Activated CD4-positive, alpha-beta T cell treated with anti-CD3 and anti-CD28 coated beads, Interleukin-2, amount 50 U/mL, for 24 hours (primary cell): ENCODE results near the gene IMPA2.
"Not testable (repeated sequence)": the region's sequence is repeated elsewhere in the genome, so short reads cannot be mapped to it uniquely, and the experiment has no call there.

Experiments
- DNase-seq, 2 donors: peaks; one replicate each; pipeline ENCODE4 v3.0.0-alpha.2; 2020; ENCODE audit warnings: low read depth in 1 of 2, low spot score in 1 of 2

IMPA2 gene

DNA sequence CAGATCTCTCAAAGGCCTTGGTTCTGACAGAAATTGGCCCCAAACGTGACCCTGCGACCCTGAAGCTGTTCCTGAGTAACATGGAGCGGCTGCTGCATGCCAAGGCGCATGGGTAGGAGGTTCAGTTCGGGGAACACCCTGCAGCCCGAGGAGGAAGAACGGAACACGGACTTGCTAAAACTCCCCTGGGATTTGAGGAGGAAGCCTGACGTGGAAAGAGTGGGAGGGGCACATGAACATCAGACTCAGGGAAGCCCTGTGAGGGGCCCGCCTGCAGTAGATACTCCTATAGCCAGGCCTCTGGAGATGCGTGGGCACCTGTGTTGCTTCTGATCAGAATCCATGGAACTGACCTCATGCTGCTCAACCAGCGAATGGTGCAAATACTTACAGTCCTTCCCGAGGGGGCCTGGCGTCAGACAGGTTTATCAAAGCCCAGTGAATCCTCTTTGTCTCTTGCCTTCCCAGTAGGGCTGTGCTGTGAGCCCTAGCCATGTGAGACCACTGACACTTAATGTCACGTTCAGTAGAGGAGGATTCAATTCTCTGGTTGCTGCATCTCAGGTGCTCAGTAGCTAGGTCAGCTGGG is 46.8 kb downstream of the IMPA2 start:
- DNase-seq: no peak

DNA sequence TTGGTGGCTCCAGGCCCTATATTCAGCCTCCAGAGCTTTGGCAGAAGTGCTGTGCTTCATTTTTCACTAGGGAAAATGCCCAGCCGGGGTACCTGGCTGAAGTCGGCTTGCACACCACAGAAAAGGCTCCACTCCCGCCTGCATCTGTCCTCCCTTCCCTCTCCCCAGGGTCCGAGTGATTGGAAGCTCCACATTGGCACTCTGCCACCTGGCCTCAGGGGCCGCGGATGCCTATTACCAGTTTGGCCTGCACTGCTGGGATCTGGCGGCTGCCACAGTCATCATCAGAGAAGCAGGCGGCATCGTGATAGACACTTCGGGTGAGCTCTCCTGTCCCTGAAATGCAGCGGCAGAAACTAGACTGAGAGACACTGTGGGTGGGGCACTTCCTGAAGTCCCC is 47.4 kb downstream of the IMPA2 start:
- no peak for DNase-seq

DNA sequence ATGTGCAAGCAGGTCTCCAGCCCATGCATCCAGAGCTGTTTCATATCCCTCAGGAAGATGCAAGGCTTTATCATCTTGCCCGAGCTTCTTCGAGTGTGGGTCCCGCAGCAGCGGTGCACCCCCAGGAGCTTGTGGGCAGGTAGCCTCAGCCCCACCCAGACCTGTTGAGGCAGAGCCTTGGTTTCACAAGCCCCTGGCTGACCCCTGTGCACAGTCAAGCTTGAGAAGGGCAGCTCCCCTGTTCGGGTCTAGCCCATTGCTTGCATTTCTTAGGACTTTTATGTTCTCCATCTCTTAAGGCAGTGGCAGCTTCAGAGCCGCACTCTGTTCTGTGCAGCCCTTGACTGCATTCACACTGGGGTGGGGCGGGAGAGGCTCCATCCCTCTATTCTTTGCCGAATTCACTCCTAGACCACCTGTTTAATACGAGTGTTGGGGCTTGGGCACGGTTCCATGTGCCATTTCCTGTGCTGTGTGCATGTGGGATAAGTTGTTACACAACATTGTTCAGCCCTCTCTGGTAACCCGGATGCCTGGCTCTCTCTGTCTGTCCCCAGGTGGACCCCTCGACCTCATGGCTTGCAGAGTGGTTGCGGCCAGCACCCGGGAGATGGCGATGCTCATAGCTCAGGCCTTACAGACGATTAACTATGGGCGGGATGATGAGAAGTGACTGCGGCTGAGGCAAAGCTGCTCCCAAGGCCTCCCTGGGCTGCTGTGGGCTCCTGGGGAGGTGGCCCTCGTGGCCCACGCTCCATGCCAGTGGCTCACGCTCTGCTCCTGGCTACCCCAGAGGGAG is 48.7 kb downstream of the IMPA2 start:
- DNase-seq: no peak

DNA sequence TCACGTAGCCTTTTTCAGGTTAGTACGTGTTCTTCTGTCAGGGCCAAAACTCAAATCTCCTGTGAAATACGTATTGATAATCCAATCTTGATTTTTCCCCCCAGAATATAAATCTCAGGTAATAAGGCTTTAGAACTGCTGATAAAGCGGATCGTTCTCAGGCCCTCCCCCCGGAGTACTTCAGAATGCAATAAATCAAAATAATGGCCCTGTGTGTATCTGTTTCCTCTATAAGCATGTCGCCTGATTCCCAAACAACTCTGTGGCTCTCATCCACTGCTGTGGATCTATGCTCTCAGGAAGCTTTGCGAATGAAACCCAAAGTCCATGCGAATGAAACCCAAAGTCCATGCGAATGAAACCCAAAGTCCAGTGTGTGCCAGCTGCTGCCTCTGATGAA is 49.4 kb downstream of the IMPA2 start:
- DNase-seq: no peak

DNA sequence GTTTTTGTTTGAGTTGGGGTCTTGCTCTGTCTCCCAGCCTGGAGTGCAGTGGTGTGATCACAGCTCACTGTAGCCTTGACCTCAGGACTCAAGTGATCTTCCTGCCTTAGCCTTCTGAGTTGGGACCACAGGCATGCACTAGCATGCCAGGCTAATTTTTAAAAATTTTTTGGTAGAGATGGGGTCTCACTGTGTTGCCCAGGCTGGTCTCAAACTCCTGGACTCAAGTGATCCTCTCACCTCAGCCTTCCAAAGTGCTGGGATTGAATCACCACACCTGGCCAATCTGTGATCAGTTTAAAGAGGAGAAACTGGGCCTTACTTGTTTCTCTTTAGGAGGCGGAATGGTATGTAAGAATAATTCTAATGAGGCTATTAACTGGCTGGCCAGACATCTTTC is 49.9 kb downstream of the IMPA2 start:
- DNase-seq: no peak

DNA sequence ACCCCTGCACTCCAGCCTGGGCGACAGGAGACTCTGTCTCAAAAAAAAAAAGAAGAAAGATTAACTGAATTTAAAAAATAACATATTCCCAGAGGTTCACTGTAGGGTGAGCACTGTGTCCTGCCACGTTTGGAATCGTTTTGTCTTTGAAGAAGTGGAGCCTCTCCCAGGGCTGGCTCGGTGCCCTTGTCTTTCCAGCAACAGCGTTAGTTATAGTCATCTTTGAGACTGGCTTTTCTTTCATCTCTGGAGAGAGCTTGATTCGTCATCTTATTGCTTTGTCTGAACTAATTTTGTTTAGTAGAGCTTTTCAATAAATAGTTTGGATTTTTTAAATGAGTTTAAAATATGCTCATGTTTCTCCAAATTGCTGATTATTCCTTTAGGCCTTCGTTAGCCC is 50.5 kb downstream of the IMPA2 start:
- no peak for DNase-seq

DNA sequence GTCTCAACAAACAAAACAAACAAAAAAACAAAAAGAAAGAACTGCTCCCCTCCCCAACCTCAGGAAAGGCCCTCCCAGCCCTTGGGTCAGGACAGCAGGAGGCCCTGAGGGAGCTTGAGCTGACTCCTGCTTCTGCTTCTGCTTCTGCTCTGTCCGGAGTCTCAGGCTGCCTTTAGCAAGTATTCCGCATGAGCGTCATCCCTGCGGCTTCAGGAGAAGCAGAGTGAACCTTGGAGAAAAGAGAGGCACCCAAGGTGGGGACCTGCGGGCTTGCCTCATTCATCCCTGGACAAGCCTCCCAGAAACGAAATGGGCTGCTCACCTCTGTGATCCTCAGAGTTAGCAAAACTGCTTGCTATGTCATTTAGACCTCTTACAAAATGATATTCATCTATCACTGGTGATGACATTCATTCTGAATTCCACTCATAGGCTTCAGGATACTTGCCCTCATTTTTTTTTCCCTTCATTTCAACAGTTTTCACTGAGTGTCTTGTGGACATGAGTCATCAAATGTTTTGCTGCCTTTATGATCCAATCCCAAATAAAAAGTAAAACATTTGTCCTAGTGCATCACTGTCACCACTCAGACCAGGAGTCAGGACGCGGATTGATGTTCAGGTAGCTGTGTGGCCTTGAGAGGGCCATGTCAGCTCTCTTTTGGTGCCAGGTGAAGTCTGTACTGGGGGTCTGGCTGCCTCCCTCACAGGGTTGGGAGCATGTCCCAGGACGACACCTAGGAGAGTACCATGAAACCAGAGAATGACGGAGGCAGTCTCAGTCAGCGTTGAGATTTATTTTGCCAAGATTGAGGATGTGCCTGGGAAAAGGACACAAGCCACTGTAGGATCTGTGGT is 51.7 kb downstream of the IMPA2 start:
- DNase-seq: no peak

DNA sequence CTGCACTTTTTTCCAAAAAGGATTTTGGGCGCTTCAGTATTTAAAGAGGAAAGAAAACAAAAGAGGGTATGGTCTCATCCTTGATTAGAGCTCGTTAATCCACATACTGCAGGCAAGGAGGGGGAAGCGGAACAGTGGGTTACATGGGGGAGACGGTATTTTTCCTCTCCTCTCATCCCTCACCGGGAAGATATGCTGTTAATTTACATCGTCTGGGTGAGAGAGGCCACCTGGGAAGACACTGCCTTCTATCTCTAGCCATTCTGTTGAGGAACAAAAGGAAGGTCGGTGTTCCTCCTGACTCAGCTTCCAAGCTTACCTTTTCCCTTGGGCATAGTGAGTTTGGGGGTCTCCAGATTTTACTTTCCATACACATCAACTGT is 52.3 kb downstream of the IMPA2 start:
- no peak for DNase-seq

DNA sequence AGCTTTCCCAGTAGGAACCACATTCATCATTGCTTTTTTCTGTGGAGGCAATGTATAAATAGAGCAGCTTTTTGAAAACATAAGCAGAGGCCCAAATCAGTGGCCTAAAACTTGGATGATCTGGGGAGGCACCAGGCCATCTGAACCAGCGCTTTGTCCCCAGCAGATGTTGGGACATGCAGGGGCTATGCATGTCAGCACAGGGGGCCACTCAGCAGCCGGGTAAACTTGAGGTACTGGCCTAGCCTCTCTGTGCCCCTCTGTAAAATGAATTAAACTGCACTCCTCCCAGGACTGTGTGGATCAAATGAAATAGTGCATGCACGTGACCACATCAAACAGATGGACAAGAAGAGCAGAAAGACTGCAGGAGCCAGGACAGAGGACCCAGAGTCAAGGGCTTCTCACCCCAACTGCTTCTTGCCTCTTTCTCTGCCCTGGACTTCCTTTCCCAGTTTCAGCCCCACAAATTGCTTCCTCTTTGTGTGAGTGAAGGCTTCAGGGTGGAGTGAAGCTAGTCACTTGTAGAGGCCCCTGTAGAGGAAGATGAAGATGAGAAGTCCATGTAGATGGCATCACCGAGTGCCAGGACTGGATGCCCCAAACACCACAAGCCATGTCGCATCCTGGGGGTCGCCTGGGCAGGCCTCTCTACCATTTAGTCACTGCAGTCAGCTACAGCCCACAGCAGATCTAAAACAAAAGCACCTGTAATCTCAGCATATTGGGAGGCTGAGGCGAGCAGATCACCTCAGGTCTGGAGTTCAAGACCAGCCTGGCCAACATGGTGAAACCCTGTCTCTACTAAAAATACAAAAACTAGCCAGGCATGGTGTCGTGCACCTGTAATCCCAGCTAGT is 53.2 kb downstream of the IMPA2 start:
- no peak for DNase-seq

DNA sequence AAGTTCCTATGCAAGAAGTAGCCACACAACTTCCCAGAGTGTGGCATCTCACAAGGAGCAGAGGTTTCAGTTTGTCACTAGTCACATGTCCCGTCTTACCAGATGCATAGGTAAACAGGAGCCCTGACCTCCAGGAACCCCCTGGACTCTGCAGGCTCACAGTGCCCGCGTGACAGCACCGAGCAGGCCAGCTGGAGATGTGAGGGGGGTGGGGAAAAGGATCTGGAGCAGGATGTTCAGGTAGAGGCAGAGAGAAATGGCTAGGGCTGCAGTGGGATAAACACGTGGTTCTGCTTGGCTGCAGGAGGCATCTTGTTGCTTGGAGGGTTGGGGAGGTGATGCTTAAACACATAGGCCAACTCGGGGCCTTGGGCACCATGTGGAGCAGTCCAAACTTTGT is 54.2 kb downstream of the IMPA2 start:
- DNase-seq: no peak

DNA sequence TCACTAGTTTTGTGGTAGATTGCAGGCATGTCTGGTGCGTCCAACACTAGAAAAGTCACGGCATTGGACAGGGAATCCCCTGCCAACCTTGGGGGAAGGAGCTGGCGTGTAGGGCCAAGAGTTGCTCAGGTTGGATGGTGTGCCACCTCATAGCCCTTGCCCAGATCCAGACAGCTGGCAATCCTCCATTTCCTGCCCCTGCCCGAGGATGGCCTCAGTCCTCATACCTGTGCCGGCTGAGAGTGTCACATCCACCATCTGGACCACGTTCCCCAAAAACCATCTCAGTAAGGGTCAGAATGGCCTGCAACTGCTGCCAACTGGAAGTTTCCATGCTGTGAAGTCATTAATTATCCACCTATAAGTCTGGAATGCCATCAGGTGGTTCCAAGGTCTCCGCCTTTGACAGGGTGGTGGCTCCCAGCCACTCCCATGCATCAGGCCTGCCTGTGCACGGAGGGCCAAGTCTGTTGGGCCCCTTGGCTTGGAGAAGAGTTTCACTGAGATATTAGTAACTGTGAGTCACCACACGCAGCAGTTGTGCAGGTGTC is 55.0 kb downstream of the IMPA2 start:
- no peak for DNase-seq

DNA sequence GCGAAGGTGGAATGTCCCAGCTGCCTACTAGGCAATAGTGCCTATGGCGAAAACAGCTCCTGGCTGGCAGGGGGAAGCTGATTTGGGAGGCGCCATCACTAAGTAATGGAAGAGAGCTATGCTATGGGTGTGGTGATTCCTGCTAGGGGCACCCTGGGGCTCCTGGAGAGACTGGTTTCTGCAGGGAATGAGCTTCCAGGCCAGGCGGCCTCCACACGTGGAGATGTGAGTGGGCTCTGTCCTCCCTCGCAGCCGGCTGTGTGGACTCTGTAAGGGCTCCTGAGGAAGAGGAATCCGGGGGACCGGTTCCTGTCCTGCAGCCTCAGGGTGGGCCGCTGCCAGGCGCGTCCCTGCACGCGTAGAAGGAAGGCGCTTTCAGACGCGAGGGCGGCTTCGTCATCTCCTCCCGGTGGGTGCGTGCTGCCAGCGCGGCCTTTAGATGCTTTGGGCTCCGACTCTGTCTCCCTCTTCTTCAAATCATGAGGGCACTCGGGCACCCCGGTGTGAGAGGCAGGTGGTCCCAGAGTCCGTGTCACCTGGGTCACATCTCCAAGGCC is 56.9 kb downstream of the IMPA2 start:
- peak; percentile 7 to 16 for DNase-seq

DNA sequence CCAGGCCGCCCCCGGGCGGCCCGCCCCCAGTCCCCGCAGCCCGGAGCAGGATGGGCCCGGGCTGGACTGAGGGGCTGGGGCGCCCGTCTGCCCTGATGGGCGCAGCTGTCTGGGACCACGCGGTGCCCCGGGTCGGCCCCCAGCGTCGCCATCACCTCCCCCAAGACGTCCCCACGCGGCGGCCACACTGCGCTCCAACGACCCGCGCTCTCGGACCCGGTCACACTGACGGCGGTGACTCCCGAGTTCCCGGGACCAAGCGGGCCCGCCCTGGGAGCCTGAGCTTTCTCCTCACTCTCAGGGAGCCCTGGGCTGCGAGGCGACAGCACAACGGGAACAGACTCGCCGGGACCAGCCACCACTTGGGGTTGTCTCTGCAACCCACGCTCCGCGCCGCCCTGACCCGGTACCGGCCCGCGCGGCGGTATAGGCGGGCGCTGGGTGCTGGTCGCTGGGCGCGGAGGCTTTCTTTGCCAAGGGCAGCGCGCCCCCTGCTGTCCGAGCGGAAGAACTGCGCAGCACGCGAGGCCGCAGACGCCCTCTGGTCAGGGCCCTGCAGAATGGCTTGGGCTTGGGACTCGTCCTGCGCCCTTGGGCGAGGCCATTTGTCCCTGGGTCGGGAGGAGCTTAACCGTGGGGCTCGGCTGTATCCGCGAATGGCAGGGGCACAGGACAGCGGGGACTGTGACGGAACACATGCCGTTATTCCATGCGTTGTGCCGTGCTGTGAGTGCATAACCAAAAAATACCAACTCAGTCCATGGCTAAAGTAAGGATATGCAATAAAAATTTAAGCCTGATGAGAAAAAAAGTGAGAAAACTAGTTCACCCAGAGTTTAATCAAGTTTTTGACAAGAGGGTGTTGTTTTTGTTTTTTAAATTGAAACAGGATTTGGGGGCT is 57.6 kb downstream of the IMPA2 start:
- peak; percentile 57 to 62 for DNase-seq

DNA sequence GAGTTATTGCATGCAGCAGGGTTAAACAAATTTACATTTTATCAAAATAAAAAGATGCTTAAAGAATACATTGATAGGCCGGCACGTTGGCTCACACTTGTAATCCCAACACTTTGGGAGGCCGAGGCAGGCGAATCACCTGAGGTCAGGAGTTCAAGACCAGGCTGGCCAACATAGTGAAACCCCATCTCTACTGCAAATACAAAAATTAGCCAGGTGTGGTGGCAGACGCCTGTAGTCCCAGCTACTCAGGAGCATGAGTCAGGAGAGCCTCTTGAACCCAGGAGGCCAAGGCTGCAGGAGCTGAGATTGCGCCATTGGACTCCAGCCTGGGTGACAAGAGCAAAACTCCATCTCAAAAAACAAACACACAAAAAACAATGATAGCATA is 58.2 kb downstream of the IMPA2 start:
- DNase-seq: not testable (repeated sequence)

DNA sequence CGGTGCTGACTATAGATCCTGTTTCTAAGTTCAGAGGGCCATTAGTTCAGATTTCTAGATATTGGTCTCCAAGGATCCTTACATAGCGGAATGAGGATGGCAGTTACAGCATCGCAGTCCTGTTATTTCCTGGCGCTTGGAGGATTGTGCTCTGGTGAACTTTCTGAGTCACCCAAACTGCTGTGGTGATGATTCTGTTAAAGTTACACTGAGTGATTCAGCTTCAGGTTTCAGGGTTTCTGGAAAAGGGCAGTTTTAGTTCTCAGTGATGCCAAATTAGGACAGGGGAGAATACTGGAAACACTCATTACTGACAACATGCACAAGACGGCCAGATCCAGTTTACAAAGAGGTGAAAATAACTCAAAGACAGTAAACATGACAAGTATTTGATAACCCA is 60.3 kb downstream of the IMPA2 start:
- no peak for DNase-seq

DNA sequence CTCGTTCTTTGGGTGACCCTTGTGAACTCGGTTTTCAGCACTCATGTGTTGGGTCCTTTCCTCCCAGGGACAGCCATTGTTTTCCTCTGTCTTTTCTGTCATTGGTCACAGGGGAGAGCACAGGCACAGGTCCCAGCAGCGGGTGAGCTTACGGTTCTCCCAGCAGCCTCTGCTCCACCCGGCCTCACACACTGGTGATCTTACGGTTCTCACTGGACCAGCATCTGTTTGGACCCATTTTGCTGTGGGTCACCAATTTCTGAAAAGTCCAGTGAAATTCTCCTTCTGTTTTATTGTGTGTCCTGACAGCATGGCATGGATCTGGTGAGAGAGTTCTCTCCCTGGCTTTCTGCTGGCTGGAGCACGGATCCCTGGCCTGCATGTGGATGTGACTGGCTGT is 62.5 kb downstream of the IMPA2 start:
- DNase-seq: no peak

DNA sequence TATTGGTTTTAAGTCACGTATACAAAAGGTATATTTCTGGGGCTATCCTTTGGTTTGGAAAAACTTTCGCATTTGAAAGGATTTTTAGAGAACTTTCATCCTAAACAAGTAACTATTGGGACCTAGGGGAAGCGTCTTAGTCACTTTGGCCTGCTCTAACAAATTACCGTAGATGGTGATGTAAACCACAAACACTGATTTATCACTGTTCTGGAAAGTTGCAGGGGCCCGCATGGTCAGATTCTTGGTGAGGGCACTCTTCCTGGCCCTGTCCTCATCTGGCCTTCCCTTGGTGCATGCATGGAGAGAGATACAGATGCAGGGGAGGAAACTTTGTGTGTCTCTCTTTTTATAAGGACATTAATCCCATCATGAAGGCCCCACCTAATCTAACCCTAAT is 63.3 kb downstream of the IMPA2 start:
- no peak for DNase-seq

DNA sequence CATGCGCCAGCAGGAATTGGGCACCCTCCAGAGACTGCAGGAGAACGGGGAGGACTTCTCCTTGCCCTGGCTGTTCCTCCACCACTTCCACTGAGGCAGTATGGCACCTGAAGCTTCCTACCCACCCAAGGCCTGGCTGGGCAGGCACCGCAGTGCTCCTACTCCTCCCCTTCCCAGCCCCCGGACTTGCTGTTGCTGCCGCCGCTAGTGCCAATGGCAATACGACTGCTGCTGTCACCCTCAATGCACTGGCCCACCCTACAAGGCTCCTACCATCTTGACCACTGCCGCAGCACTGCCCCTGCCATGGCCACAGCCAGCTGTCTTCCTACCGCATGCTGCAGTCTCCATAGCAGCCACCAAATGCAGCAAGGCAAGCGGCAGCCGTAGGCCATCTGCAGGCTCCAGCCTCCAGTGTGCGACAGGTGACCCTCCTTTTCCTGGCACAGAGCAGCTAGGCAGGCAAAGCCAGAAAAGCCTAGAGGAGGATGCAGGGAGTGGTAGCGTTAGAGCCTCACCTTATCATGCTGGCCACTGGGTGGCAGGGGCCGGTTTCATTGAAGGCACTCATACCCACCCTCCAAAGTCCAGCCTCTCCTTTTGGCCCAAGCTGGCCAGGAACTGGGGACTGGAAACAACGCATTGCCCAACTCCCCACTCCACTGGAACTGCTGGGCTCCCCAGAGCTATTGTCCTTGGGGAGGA is 64.9 kb downstream of the IMPA2 start:
- DNase-seq: no peak

DNA sequence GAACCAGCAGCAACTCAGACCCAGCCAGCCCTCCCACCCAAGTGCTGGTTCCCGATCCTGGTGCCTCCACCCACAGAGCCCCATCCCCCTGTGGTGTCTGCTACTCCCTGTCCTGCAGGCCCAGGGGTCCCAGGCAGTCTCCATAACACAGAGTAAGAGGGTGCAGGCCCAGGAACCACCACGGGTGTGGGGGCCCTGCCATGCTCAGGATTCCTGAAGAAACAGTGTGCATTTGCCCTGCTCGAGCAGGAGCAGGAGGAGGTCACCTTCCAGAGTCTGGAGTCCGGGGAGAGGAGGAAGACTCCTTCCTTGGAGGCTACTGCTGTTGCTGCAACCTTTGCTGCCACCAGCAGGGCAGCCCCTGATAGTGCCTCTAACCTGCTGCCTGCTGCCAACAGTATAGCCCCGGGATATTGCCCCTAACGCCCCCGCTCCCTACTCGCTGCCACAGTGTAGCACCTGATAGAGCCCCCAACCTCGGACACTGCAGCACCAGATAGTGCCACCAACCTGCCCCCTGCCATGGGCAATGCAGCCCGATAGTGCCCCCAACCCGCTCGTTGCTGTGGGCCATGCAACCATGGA is 65.5 kb downstream of the IMPA2 start:
- DNase-seq: no peak
